GM21381 (cell line): ENCODE data around the gene TFAP2B.

Source experiments
- ATAC-seq: cut with Tn5 transposase; IDR thresholded peaks from one replicate; pipeline ENCODE4 v1.9.1; 2021; ENCODE audit warnings: mild to moderate bottlenecking, moderate library complexity; ENCODE audit not compliant: unreplicated experiment

Gene TFAP2B

DNA sequence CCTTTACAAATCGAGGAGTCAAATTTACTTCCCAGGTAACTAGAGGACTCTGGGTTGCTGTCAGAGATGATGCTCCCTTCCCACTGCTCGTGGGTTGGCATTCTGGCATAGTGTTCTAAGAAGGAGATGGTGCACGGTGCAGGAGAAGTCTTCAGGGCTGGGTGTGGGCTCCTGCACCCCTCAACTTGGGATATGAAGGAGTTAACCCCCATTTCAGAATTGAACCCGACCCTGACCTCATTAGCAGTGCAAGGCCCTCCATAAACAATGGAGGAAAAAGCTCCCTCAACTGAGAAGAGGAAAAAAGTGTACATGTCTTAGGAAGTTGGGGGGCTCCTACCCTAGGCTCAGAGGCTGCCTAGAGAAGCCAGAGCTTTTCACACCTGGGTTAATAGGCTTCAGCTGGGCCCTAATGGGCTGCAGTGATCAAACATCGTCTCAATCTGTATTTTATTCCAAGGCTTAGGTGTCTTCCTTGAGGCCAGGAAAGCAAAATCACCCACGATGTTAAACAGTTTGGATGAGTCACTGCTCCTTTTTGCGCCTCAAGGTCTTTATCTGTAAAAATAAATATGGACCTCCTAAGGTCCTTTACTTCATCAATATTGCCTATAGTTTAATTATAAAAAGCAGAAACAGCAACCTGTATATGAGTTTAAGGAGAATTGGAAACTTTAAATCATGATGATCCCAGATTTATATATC is 29.4 kb downstream of the TFAP2B start:
- no peak for ATAC-seq

DNA sequence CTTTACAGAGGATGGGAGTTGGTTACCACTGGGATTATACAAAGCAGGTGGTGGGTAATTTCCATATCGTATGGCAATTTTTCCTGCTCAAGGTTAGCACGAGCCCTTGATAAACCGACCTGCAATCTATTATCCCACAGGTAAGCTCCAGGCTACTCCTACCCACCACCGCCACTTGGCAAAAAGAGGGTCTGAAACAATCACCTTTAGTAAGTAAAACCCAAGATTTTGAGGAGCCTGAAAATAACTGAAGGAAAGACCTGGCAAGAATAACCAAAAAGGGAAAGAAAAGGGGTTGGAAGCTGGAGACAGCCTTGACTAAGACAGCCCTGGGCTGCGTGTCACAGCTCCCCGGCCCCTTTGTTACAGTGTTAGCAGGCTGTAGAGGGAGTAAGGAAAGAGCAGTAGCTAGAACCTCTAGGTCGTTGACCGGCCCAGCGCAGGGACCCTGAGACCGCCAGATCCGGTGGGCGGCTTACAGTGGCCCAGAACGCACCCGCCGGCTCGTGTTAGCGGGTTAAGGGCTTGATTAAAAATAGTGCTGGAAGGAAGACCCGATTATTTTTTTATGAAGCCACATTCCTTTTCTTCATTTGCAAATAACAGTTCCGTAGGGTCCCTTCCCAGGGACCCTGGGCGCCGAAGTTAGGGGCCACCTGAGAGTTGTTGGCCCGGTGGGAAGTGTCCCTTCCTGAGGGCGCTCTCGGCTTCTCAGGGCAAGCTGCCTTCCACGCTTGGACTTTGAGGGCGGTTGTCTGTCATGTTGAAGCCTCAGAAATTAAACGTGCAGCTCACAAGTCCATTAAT is 30.5 kb downstream of the TFAP2B start:
- ATAC-seq: no peak

DNA sequence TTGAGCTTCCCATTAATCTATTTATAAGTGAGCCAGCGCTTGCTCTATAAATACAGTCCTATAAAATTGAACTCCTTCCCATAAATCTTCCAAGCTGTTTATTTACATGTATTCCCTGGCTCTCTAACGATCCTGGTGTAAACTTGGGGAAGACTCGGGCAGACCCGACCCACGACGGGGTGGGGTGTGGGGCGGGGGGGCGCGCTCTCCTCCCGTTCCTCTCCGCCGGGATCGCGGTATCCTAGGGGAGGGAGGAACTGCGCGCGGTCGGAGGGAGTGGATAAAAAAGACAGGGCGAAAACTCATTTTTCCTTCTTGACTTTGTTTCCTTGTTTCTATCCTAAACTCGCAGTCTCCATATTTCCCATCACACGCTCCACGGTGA is 31.1 kb downstream of the TFAP2B start:
- ATAC-seq: no peak

DNA sequence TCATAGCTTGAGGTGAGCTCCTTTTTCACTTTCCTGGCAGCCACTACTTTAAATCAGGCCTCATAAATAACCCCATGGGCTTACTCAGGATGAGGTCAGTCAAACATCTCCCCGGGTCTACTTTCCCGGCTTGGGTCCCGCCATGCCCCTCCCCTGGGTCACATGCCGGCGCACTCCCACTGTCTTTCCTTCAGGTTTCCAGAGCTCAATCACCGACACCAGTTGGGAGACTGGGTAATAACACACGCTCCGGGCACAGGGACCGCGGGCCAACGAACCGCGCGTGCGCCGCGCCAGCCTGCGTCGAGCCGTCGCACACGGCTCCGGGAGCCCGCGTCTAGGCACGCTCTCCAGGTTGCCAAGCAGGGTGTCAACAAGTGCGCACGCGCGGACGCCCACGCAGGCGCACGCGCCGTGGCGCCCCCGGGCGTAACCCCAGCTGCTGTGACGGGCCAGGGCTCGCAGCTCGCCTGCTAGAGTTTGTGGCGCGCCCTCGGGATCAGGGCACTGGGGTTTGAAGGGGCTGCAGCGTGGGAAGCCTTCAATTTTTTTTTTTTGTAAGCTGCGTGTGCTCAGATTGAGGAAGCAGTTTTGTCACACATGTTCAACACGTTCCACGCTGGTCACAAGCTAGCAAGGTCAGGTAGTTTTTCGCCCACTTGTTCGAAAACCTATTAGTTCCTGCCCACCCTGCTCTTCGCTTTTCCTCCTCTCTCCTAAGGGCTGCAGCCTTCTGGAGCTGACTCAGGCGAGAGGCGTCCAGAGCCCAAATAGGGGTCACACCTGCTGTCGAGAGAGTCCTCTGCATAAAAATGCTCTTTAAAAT is 31.8 kb downstream of the TFAP2B start:
- no peak for ATAC-seq

DNA sequence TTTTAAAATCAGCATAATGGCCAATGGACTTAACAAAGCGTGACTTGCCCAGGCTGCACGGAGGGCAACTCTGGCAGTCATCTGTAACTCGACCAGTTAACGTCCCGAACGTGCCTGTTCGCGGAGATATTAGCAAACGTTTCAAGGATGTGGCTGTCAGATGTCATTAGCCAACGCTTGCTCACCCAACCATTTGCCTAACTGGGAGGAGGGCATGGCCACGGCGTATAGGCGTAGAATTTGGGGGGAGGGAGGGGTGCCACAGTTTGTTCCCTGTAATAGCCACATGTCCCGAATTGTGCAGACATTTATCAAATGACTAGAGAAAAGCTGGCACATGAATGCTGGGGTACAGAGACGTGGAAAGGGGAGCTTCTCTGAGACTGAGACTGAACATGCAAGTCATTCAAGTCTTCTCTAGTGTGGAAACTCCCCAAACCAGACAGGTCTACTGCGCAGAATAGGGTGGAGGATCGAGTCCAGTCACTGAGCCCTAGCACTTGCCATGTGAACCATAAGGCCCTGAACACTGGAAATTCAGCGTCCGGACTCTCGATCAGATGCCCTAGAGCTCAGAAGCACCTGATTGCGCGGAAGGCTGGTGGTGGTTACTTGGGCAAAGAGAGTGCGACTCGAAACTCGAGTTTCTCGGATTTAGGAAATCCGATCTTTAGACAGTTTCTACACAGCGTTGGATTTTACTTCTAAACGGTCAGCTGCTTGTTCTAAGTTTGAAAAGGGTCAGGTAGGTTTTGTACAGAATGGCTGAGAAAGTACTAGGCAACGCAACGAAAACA is 32.6 kb downstream of the TFAP2B start:
- no peak for ATAC-seq

DNA sequence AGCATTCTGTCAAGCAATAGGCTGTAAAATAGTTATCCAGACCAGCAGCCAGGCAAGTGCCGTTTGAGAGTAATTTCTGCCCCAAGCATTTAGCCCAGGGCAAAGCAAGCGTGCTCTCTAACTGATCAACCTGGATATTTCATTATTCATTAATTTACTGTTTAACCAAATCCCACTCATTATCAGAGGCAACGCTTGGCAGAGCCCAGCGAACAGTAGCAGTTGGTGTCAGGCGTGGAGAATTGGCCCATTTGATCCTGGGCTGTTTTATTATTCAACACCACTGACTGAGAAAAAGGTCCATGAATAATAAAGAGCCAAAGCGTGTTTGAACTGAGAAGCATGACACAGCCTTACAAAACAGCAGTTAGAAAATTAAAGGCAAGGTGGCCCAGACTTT is 35.3 kb downstream of the TFAP2B start:
- ATAC-seq: no peak

DNA sequence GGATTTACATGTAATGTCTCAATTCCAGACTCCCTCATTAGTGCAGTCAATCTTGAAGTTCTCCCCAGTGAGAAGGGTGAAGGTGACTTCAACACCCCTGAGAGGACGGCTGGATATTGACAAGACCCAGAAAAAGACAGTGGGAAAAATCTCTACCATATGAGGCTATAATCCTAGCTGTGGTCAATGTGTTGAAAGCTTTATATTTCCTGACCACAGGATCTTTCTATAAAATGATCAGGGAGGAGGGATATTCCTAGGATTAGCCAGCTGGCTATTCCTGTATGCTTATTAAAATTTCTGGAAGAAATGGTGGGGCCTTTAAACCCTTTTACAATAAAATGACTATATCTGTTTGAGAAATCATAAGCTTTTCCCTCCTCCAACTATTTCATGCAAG is 43.0 kb downstream of the TFAP2B start:
- ATAC-seq: no peak

DNA sequence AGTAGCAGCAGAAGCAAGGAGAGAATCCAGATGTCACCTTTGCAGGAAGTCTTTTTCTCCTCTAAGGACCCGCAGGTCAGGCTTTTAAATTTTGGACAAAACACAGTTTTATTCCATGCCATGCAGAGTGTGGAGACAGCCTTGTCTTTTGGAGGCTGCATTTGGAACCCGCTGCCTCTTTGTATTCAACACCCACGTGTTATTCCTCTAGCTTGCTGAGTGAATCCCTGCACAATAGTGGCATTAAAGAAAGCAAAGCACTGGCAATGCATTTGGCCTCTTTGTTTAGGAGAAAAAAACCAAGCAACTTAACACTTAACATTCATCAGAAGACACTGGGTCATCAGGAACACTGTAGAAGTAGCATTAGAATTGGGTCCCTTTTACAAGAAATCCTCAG is 43.5 kb downstream of the TFAP2B start:
- ATAC-seq: no peak

DNA sequence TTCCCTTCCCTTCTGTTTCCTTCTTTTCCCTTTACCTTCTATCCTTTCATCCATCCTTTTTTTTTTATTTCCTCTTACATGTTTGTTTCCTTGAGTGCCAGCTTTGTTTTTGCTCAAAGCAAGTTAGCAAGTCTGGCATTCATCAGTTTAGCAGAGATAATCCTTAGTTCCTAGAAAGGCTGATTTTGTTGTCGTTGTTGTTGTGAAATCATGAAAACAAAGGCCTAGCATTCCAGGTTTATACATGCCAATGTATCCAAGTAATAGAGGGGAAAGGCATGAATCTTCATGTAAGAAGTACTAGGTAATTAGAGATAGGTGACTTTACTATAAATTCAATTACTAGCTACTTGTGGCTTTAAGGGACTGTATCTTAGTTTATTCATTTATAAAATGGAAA is 45.9 kb downstream of the TFAP2B start:
- ATAC-seq: no peak

DNA sequence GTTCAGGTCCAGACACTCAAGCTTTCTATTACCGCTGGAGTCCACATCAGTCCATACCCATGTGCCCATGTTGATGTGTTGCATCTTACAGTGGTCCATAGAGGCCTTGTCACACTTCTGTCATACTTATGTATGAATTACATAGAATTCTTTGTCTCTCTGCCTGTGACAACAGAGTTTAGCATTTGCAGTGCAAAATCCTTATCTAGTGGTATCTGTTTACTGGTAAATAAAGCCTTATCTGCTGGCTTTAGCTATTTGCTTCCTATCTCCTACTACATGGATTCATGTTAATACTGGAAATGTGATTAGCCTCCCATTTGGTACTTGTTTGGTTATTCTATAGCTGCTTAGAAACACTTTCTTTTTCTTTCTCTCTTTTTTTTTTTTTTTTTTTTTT is 49.8 kb downstream of the TFAP2B start:
- no peak for ATAC-seq

DNA sequence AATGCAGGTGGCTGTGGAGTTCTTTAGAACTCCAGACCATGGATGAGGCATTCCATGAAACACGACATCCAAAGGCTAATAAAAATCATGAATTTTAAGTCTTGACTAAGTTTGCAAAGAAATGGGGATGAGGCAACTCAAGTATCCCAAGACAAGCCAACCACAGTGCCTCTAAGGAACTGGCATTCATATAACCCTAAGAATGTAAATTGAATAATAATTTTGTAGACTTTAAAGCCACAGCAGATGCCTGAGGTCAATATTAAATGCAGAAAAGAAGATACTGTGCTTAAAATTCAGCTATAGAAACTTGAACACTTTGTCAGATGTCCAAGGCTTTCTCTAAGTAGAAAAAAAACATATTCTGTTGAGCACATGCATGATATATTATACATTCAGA is 54.5 kb downstream of the TFAP2B start:
- ATAC-seq: no peak

DNA sequence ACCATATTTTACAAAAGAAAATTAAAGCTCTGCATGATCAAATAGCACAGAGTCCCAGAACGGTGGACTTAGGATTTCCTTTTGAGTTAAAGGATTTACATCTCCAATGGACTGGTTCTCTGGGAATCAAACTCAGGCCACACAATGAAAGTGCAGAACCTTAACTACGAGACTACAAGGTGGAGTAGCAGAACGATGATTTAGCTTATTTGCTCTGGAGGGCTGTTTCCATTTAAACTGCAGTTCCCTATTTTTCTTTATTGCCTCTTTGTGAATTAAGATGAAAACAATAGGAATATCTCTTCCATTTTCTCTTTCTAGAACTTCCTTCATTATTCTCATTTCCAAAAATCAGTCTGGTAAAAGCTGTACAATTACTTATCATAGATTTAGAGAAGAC is 65.7 kb downstream of the TFAP2B start:
- no peak for ATAC-seq

DNA sequence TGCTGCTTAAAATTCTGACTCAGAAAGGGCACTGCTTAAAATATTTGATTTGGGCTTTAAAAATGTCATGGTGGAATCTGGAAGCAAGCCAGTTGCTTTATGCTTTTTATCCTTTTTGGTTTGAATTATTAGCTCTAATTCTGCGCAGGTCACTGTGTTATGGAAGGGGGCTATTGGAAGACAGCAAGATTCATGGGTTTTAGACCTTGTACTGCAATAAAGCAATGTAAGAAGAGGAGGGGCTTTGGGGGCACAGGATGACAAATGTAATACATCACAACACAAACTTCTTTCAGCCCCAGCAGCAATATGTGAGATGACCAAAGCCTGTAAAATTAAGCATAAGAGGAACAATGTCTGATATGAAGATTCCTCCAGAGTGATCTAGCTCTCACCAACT is 68.4 kb downstream of the TFAP2B start:
- no peak for ATAC-seq

DNA sequence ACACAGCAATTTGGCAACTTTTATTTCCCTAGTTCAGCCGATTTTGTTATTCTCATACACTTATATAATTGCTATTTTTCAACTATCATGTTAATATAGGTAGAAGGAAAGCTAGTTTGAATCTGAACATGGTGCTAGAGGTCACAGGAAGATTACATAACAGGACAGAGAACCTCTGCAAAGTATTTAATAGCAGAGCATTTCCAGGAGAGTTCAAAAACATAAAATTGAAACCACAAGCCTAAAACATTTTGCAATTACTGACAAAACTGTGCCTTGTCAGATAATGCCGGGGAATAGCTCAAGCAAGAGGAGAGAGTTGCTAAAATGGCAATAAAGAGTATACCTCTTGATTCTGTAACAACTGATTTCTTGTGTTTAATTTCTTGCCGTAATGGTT is 70.8 kb downstream of the TFAP2B start:
- ATAC-seq: no peak

DNA sequence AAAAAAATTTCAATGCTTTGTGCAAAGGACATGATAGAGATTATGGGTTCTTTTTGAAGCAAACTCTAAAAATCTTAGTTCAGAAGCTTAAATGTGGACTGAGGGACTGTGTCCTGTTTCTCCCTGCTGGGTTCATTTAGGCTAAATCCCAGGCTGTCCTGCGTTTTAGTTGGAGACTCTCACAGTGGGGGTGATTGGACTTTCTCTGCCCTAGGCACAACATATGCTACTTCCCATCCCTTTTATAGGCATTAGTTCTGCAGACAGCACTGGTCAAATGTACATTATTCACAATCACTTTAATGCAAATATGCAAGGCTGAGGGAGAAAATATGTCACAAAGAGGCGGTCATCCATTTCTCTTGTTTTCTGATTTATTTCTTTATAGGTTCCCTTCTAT is 71.3 kb downstream of the TFAP2B start:
- ATAC-seq: no peak

DNA sequence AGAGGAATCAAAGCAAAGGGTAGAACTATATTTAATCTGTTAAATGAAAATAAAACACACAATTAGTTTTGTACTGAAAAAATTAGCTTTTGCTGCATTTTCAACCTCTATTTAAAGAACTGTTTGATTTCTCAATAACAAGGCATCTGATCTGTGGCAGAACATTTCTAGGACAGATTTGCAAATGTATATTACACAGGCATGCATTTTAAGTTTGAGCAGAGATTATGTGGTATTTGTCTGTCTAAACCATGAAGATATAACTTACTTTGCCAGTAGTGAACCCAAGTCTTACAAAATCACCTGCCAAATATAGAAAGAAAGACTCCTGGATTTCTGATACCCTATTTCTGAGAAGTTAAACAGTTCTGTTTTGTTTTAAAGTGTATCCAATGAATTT is 71.9 kb downstream of the TFAP2B start:
- ATAC-seq: no peak

DNA sequence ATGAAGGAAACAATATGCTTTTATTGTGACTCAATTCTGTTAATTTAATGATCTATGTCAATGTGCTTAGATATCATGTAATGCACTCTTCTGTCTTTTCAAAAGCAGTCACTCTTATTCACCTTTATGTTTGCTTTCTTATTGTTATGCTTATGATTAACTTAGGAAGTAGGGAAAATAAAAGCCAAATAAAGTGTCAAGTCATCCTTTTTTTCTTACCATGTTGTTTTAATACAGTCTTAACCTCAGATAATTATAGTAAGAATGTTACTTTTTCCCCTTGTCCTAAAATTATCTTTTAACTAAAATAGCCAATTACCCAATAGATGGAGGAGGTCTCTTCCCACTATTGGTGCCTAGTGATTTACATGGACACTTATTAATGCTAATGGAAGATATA is 72.6 kb downstream of the TFAP2B start:
- ATAC-seq: no peak
